D721Med (cell line): ENCODE data around the gene TEX11.
"Not testable (repeated sequence)": the region's sequence is repeated elsewhere in the genome, so short reads cannot be mapped to it uniquely, and the experiment has no call there.

Experiments used
- DNase-seq: peaks from one replicate; pipeline ENCODE4 v3.0.0; 2011; ENCODE audit warnings: low spot score; ENCODE audit not compliant: insufficient read length
- FAIRE-seq: peaks from 2 replicates; lab custom pipeline; 2011; peaks lifted over from hg19 to GRCh38; lab: Jason Lieb, UNC
- TF ChIP-seq, protein P1 (sequence below): IDR thresholded peaks from 2 replicates; pipeline ENCODE4 v1.5.1; 2012; ENCODE audit warnings: mild to moderate bottlenecking, control low read depth; ENCODE audit not compliant: insufficient read depth; ENCODE audit errors: missing control alignments

Gene TEX11

DNA sequence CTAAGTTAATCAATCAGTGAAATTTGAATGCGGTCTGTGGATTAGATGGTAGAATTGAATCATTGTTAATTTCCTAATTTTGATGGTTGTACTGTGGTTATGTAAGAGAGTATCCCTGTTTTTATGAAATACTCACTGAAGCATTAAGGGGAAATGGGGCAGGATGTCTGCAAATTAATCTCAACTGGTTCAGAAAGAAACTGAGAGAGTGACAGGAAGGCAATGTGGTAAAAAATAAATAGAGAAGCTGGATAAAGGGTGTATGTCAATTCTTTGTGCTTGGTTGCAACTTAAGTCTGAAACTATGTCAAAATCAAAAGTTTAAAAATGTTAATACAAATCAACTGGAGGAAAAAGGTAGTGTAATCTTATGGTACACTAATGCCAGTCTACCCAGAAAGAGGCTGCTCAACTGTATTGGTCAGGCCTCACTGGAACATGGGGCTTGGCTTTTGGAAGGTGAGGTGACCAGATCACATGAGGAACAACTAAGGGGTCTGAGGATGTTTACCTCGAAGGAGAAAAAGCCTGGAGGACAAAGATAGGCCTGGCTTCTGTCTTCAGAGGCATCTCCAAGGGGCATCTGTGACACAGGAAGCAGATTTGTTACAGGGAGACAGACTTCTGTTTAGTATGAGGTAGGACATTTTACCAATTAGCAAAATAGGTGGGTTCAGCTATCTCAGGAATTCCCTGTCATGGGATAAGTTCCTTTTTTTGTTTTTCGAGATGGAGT, 380.7 kb downstream of the TEX11 start:
- DNase-seq (no peak), FAIRE-seq (no peak)
- TF ChIP-seq, protein P1, sequence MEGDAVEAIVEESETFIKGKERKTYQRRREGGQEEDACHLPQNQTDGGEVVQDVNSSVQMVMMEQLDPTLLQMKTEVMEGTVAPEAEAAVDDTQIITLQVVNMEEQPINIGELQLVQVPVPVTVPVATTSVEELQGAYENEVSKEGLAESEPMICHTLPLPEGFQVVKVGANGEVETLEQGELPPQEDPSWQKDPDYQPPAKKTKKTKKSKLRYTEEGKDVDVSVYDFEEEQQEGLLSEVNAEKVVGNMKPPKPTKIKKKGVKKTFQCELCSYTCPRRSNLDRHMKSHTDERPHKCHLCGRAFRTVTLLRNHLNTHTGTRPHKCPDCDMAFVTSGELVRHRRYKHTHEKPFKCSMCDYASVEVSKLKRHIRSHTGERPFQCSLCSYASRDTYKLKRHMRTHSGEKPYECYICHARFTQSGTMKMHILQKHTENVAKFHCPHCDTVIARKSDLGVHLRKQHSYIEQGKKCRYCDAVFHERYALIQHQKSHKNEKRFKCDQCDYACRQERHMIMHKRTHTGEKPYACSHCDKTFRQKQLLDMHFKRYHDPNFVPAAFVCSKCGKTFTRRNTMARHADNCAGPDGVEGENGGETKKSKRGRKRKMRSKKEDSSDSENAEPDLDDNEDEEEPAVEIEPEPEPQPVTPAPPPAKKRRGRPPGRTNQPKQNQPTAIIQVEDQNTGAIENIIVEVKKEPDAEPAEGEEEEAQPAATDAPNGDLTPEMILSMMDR, result no peak

DNA sequence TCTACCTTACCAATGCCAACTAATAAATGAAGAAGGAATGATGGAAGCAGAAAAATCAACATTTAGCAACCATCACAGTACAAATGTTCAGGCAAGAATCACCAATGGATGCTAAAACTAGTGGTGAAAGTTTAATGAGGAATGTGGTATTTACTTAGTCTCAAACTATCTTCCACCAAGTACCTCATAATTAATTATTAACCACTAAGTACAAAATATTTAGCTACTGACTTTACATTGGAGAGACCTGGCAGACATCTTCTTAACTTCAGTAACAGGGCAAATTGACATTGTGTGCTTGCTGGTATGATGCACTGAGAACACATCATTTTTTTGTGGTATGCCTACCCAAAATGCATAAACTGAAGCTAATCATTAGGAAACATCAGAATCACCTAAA, 381.5 kb downstream of the TEX11 start:
- FAIRE-seq, result no peak

DNA sequence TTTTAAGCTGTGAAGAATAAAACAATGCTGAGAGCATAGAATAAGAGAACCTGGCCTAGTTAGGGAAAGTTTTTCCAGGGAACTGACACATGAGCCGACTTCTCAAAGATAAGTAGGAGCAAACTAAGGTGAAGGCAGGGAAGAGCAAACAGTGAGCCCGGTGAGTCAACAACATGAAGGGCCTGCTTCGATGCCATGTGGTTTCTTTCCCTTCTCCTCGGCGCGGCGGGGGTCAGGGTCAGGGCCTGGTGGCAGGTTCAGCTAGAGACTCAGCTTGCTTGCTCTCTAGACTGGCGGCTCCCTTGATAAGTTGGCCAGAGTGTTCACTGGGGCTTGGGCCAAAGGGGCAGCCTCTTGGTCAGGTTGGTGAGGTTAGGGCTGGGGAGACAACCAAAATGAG, 382.8 kb downstream of the TEX11 start:
- FAIRE-seq (no peak), DNase-seq (no peak)
- TF ChIP-seq, protein P1, result no peak

More for the DNA sequence above, 381.5 kb downstream of the TEX11 start:
- TF ChIP-seq, protein P1, result no peak
- no peak for DNase-seq

DNA sequence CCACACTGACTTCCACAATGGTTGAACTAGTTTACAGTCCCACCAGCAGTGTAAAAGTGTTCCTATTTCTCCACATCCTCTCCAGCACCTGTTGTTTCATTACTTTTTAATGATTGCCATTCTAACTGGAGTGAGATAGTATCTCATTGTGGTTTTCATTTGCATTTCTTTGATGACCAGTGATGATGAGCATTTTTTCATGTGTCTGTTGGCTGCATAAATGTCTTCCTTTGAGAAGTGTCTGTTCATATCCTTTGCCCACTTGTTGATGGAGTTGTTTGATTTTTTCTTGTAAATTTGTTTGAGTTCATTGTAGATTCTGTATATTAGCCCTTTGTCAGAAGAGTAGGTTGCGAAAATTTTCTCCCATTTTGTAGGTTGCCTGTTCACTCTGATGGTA, 392.8 kb downstream of the TEX11 start:
- FAIRE-seq, result not testable (repeated sequence)

DNA sequence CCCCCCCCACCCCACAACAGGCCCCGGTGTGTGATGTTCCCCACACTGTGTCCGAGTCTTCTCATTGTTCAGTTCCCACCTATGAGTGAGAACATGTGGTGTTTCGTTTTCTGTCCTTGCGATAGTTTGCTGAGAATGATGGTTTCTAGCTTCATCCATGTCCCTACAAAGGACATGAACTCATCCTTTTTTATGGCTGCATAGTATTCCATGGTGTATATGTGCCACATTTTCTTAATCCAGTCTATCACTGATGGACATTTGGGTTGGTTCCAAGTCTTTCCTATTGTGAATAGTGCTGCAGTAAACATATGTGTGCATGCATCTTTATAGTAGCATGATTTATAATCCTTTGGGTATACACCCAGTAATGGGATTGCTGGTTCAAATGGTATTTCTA, 393.2 kb downstream of the TEX11 start:
- not testable (repeated sequence) for DNase-seq, FAIRE-seq

More for the DNA sequence above, 392.8 kb downstream of the TEX11 start:
- DNase-seq, result not testable (repeated sequence)

DNA sequence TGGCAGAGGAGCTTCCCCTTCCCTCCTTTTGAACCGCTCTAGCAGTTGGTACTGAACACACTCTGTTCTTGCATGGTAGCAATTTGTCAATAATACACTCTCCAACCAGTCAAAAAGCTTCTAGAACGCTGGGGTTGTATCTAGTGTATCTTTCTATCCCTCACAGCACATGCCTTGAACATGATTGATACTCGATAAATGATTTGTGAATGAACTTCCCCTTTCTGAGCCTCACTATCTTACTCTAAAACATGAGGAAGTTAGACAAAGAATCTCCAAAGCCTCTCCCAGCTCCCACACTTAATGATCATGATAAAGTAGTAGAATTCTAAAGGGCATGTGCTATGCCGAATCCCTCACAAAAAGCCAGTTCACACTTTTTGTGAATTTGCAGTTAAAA, 399.4 kb downstream of the TEX11 start:
- TF ChIP-seq, protein P1, result no peak
- no peak for FAIRE-seq
- no peak for DNase-seq

DNA sequence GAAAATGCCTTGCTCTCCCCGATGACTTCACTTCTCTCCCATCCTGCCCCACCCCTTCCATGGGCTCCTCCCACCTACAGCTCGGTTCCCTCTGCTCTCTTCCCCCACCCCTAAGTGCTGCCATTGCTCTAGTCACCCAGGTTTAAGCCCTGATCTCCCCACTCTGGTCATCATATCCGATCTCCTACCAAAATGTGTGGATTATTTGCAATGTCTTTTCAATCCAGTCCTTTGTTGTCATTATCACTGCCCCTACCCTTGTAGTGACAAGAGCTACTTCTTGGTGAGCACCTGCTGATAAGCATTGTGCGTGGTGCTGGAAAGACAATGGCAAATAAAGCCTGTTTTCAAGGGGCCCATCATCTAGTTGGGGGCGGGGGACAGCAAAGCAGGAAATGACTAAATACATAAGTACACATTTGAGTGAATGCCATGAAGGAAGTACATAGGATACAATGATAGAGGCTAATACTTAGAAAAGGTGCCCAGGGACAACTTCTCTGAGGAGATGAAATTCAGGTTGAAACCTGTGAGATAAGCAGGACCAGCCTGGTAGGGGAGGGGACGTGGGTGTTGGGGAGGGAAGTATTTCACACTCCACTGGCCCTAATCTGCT, 400.1 kb downstream of the TEX11 start:
- TF ChIP-seq, protein P1, result no peak
- DNase-seq (no peak), FAIRE-seq (no peak)

DNA sequence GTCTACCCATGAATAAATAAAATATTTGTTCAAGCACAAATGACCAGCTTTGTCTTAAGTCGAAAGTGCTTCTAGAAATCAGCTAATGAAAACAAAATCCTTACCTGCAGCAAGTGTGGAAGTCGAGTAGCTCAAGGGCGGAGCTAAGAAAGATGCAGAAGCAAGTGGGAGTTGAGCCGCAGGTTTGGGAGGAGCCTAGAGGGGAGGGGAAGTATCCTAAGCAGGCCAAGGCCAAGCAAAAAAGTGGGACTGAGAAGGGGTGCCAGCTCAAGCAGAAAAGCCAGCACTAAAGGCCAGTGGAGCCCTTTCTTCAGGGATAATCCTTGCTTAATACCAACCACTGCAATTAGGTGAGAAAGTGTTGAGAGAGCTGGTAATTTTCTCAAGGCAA, 403.1 kb downstream of the TEX11 start:
- FAIRE-seq (no peak), DNase-seq (no peak)
- TF ChIP-seq, protein P1, result no peak
